GM13976 (cell line): ENCODE measurements around the gene IL6ST.

Experiments used
- DNase-seq: peaks from one replicate; pipeline ENCODE4 v3.0.0; 2012; ENCODE audit warnings: low spot score
- in situ Hi-C: fragments of 300-500 bp; cut with MboI; formaldehyde crosslinking; loops from one replicate; pipeline ENCODE4 v1.12.0; 2022; ENCODE audit warnings: low sequenced_read_pairs, mixed read lengths, inconsistent platforms; ENCODE audit not compliant: unreplicated experiment
- TF ChIP-seq, protein P1 (sequence below): IDR thresholded peaks from 2 replicates; pipeline ENCODE4 v1.5.1; 2012; ENCODE audit warnings: borderline replicate concordance, mild to moderate bottlenecking; ENCODE audit not compliant: insufficient read depth; ENCODE audit errors: extremely low read depth, missing control alignments, control extremely low read depth

IL6ST gene

GRCh38 chr5:55915783-55916182 is 79.0 kb downstream of the IL6ST start:
- no peak for DNase-seq
- in situ Hi-C loops = no loop called here
- TF ChIP-seq, protein P1, sequence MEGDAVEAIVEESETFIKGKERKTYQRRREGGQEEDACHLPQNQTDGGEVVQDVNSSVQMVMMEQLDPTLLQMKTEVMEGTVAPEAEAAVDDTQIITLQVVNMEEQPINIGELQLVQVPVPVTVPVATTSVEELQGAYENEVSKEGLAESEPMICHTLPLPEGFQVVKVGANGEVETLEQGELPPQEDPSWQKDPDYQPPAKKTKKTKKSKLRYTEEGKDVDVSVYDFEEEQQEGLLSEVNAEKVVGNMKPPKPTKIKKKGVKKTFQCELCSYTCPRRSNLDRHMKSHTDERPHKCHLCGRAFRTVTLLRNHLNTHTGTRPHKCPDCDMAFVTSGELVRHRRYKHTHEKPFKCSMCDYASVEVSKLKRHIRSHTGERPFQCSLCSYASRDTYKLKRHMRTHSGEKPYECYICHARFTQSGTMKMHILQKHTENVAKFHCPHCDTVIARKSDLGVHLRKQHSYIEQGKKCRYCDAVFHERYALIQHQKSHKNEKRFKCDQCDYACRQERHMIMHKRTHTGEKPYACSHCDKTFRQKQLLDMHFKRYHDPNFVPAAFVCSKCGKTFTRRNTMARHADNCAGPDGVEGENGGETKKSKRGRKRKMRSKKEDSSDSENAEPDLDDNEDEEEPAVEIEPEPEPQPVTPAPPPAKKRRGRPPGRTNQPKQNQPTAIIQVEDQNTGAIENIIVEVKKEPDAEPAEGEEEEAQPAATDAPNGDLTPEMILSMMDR = no peak

GRCh38 chr5:55914971-55915370 is 79.8 kb downstream of the IL6ST start:
- in situ Hi-C loops = no loop called here
- DNase-seq = no peak
- TF ChIP-seq, protein P1 = no peak

DNA sequence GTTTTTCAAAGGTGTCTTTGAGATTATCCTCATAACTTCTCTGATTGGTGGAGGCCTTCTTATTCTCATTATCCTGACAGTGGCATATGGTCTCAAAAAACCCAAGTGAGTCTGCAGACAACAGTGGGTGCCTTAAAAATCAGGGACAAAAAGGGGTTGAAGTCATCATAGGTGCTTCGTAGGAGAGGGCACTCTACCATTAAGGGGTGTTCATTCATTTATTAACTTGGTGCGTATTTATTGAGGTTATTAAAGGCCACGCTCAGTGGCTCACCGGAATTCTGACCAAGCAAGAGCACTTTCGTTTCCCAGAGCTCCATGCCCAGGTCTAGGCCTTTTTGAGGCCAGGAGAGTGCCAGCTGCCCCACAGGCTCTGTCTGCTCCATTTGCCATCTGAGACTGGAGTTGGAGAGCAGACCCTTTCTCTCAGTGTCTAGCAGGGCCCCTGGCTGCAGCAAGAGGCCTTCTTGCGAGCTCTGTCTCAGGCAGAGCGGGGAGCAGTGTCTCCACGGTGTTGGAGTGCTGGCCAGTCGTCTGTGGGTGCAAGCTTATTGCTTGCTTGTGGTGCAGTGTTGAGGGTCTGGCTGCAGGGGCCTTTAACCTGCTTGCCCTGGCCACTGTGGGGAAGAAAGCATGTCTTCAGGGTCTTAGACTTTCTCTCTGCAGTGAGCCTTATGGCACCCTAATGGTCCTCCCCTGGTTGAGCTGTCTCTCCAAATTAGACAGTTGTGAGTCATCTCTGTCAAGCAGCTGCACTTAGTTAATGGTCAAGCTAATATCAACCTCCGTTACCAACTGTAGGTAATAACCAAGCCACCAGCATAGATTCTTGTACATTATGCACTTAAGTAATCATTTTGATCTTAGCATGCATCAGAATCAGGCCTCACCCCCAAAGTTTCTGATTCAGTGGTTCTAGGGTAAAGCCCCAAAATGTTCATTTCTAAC is 81.0 kb downstream of the IL6ST start:
- TF ChIP-seq, protein P1 = no peak
- DNase-seq = no peak
- in situ Hi-C loops = no loop called here

DNA sequence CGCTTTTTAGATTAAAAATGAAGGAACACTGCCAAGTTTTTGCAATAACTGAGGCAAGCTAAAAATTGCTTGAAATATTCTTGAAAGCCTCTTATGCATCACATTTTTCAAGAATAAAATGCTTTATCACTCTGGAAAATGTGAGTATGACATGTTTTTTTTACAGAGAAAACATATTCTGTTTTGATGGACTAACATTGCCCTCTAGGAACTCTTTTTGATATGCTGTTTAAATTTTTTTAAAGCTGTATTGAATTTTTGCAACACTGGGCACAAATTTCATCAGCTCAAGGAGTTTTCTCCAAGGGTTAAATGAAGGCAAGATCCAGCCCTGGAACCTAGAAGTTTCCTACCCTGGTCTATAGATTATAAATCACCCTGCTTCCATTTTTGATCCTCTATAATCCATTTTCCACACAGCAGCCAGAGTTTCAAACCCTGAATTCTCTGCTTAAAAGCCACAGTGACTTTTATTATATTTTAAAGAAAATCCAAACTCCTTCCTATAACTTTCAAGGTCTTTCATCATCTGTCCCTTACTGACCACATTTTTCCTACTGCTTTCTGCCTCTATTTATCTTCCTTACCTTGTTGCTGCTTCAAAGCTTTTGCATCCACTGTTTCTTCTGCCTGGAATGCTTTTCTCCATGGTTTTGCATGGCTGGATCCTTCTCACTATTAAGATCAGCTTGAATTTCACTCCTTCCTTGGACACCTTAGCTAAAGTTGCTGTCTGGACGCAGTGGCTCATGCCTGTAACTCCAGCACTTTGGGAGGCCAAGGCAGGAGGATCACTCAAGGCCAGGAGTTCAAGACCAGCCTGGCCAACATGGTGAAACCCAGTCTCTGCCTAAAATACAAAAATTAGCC is 82.7 kb downstream of the IL6ST start:
- TF ChIP-seq, protein P1 = no peak
- no peak for DNase-seq

GRCh38 chr5:55908804-55909203 is 86.0 kb downstream of the IL6ST start:
- DNase-seq = no peak
- in situ Hi-C loops = no loop called here
- TF ChIP-seq, protein P1 = no peak

More for the DNA sequence above, 82.7 kb downstream of the IL6ST start:
- in situ Hi-C loops = no loop called here

GRCh38 chr5:55907927-55908326 is 86.8 kb downstream of the IL6ST start:
- TF ChIP-seq, protein P1 = no peak
- in situ Hi-C loops = no loop called here
- no peak for DNase-seq
